ENCODE data around the gene TMPRSS13.

DNA sequence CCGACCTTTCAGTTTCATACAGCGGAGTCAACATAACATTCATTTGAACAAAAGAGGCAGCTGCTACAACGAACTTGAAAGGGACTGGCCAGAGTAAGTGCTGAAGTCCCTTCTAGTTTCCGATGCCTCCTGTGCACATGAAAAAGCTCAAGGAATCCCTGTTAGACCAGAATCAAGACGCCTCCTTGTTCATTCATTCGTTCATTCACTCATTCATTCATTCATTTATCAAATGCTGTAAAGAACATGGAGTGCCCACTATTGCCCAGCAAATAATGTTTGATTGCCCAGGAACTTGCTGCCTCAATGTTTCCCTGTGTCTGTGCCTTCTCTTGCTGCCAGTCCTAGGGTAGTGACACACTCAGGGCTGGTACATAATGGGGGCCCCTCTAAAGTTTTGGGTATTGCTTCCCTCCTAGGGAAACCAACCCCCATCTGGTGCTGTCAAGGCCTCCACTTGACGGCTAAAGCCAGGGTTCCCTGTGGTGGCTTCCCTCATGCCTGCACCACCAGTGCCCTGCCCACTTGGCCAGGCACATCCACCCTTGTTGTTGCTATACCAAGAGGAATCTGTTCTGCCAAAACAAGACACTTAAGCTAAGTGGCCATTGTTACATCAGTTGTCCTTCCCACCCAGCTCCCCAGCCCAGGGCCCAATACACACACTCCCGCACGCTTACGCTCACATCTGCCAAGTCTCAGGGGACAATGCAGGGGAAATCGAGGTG lies 3.8 kb downstream of the TMPRSS13 start:
- TF ChIP-seq ZNF76 (CRISPR knock-in tag; IDR thresholded peaks at IDR 0.05; ENCODE audit: borderline replicate concordance) (no peak), CTCF (IDR thresholded peaks at IDR 0.05 in 2 of 3, conservative IDR thresholded peaks at IDR 0.05 in 1 of 3; ENCODE audit: insufficient read depth in 2 of 3, low read depth in 1 of 3, low read length in 3 of 3) (no peak), FOXA1 (IDR thresholded peaks at IDR 0.05; ENCODE audit: borderline replicate concordance) (no peak), EGR1 (conservative IDR thresholded peaks at IDR 0.05) (no peak)

Measured in K562 (cell line).